Right atrium auricular region (tissue), 2 donors: ENCODE measurements around the gene ZNF529. TPM values are rescaled to one million over a fixed set of nuclear protein-coding genes. Genes with fewer than 3 reads are reported as not detected.
A peak's percentile ranks its signal among the peaks of the same experiment; 100 is the strongest.

Experiments used
- DNase-seq: peaks from one replicate; pipeline ENCODE4 v3.0.0-alpha.2; 2019; ENCODE audit warnings: low spot score
- H3K27ac ChIP-seq, 2 donors: fragments of 200-600 bp; sonication (generic); 1 replicate in 1 of 2; 2 replicates in 1 of 2; pipeline ENCODE4 v1.5.1; 2016 to 2019
- H3K27me3 ChIP-seq, 2 donors: fragments of 200-600 bp; sonication (generic); one replicate each; pipeline versions ENCODE4 v1.5.1 to v1.6.0; 2017 to 2019
- H3K36me3 ChIP-seq: fragments of 200-600 bp; sonication (generic); one replicate; pipeline ENCODE4 v1.5.1; 2016
- H3K4me1 ChIP-seq, 2 donors: fragments of 200-600 bp; sonication (generic); one replicate each; pipeline versions ENCODE4 v1.5.1 to v1.6.0; 2017 to 2019
- H3K4me3 ChIP-seq, 2 donors: fragments of 200-600 bp; sonication (generic); 1 replicate in 1 of 2; 2 replicates in 1 of 2; pipeline ENCODE4 v1.5.1; 2017 to 2019; ENCODE audit warnings: mild to moderate bottlenecking in 1 of 2, moderate library complexity in 1 of 2
- H3K9me3 ChIP-seq, 2 donors: fragments of 200-600 bp; sonication (generic); one replicate each; pipeline ENCODE4 v1.5.1; 2019
- CTCF ChIP-seq, 2 donors: fragments of 200-600 bp; sonication (generic); IDR thresholded peaks; one replicate each; pipeline ENCODE4 v1.5.1; 2019; ENCODE audit warnings: antibody characterized with exemption in 2 of 2
- total RNA-seq, 2 donors: library from RNA; depleted of rRNA; stranded (reverse); fragments of >200 nt; gene quantifications; one replicate each; pipeline ENCODE4 v1.1.0, GENCODE V29; 2016

Gene ZNF529
- total RNA-seq, 2 donors from 2014 or later = 10.8 to 11.5 TPM

DNA sequence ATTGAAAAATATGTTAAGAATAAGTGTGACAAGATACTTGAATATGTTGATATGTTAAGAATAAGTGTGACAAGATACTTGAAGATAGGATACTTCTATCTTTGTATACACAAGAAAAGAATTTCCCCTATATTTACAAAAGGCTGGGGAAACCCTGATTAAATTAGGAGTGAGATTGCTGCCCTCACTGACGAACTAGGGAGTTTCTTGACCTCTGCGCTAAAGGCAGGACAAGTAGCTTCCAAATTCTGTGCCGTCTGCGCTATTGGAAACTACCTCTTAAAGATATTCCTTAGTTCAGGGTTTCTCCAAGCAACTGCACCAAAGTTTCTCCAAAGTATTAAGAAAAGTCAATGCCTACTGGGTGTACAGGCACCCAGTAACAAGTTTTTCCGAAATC lies 45.8 kb downstream of the ZNF529 start:
- Histone ChIP-seq H3K4me3 (peak overlapping the region; percentile 76 to 89), H3K27ac (peak overlapping the region; percentile 94 to 95), H3K9me3 (peaks cover 2 to 56% of the 10 kb centered on the region in 2 donors), H3K4me1 (peaks cover 0 to 18% of the 10 kb centered on the region in 2 donors), H3K36me3 (peaks cover 30% of the 10 kb centered on the region), H3K27me3 (no peaks in the 10 kb centered on the region)
- DNase-seq = no peak
- TF ChIP-seq CTCF (IDR thresholded peaks at IDR 0.05) = no peak

DNA sequence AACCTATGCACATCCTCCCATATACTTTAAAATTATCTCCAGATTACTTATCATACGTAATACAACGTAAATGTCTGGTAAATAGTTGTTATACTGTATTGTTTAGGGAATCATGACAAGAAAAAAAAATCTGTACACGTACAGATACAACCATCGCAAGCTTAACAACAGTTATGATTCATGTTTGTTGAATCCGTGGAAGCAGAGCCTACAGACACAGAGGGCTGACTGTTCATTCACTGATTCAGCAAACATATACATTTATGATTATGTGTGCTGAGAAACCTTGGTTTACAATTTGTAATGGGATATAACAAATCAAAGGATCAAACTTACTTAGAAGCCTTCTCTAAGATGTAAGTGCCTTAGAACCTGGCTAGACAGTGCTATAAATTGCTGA lies 46.5 kb downstream of the ZNF529 start:
- DNase-seq = no peak
- Histone ChIP-seq H3K27me3 (no peaks in the 10 kb centered on the region), H3K36me3 (peaks cover 37% of the 10 kb centered on the region), H3K4me1 (peaks cover 0 to 18% of the 10 kb centered on the region in 2 donors), H3K27ac (no peak overlapping the region), H3K4me3 (no peak overlapping the region), H3K9me3 (peaks cover 0 to 58% of the 10 kb centered on the region in 2 donors)
- no peak for TF ChIP-seq CTCF (IDR thresholded peaks at IDR 0.05)

- H3K27ac ChIP-seq = no peak overlapping the region
- TF ChIP-seq CTCF (IDR thresholded peaks at IDR 0.05) = no peak
- peaks cover 0 to 18% of the 10 kb centered on the region in 2 donors for H3K4me1 ChIP-seq
- no peak for DNase-seq
- no peaks in the 10 kb centered on the region for H3K27me3 ChIP-seq
- H3K9me3 ChIP-seq = peaks cover 0 to 62% of the 10 kb centered on the region in 2 donors
- no peak overlapping the region for H3K4me3 ChIP-seq
- H3K36me3 ChIP-seq = peaks cover 53% of the 10 kb centered on the region
Measured at GRCh38 chr19:36524617-36525016, 48.5 kb downstream of the ZNF529 start.

GRCh38 chr19:36514012-36514612 lies 59.0 kb downstream of the ZNF529 start:
- H3K4me1 ChIP-seq = no peaks in the 10 kb centered on the region
- H3K9me3 ChIP-seq = peaks cover 38 to 99% of the 10 kb centered on the region in 2 donors
- no peak for TF ChIP-seq CTCF (IDR thresholded peaks at IDR 0.05)
- H3K27me3 ChIP-seq = no peaks in the 10 kb centered on the region
- H3K4me3 ChIP-seq = no peak overlapping the region
- no peak for DNase-seq
- peaks cover 61% of the 10 kb centered on the region for H3K36me3 ChIP-seq
- no peak overlapping the region for H3K27ac ChIP-seq

DNA sequence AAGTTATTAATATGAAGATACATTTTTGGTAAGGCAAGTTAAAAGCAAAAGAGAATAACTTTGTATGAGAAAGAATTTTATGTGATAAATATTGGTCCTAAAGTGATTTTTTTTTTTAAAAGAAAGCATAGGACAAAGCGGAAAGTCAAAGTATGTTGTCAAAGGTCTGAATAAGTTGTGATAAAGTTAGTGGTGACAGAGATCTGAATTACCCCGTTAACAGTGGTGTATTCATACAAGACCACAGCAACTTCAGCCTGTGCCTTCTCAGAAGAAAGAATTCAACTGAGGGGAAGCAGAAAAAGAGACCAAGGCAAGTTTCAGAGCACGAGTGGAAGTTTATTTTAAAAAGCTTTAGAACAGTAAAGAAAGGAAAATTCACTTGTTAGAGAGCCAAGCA lies 64.8 kb downstream of the ZNF529 start:
- DNase-seq = no peak
- no peak overlapping the region for H3K4me3 ChIP-seq
- no peaks in the 10 kb centered on the region for H3K27me3 ChIP-seq
- peaks cover 3% of the 10 kb centered on the region for H3K36me3 ChIP-seq
- H3K9me3 ChIP-seq = peaks cover 4 to 82% of the 10 kb centered on the region in 2 donors
- H3K4me1 ChIP-seq = no peaks in the 10 kb centered on the region
- no peak overlapping the region for H3K27ac ChIP-seq
- no peak for TF ChIP-seq CTCF (IDR thresholded peaks at IDR 0.05)

DNA sequence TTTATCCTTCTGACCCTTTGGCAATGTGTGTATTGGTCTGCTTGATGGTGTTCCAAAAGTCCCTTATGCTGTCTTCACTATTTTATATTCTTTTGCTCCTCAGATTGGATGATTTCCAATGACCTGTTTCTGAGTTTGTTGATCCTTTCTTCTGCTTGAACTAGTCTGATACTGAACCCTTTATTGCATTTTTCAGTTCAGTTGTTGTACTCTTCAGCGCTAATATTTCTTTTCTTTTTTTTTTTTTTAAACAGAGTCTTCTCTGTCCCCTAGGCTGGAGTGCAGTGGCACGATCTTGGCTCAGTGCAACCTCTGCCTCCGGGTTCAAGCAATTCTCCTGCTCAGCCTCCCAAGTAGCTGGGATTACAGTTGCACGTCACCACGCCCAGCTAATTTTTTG lies 71.1 kb downstream of the ZNF529 start:
- Histone ChIP-seq H3K36me3 (no peaks in the 10 kb centered on the region), H3K27me3 (no peaks in the 10 kb centered on the region), H3K9me3 (peaks cover 0 to 46% of the 10 kb centered on the region in 2 donors), H3K4me3 (no peak overlapping the region), H3K27ac (no peak overlapping the region), H3K4me1 (no peaks in the 10 kb centered on the region)
- TF ChIP-seq CTCF (IDR thresholded peaks at IDR 0.05) = no peak
- DNase-seq = no peak
